HG03139 (cell line): Measurements from ENCODE around the gene KRT85.

Experiments
- ATAC-seq: cut with Tn5 transposase; IDR thresholded peaks from one replicate; pipeline ENCODE4 v1.9.1; 2021; ENCODE audit not compliant: unreplicated experiment

The KRT85 gene

DNA sequence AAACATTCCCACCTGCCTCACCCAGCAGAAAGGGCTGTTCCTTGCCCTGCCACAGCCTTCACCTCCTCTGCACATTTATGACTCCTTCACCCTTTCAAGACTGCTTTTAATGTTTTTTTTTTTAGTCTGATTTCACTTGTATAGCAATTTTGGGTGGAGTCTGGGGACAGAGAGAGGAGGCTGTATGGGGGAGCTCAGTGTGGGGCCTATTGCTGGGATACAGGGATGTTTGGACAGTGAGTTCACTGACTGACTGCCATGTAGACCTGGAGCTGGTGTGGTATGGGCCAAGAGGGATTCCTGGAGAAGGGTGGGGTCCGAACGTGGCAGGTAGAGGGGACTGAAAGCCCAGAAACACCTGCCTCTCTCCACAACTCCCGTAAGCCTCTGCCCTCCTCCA, 1.9 kb upstream of the KRT85 start:
- no peak for ATAC-seq

DNA sequence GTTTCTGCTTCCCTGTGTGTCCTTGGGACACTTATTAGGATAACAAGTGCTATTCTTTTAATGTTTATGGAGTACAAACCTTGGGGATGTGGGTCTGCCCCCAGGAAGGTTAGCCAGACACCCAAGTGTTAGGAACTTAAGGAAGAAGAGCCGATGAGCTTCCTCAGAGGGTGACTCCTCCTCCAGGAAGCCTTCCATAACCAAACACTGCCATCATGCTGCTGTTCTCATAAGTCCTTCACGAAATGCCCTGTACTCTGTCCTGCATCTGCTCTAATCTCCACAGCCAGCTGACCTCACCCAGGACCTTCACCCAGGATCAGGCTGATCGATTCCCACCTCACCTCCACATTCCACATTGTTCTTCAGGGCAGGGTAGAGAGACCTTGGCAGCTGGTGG, 1.2 kb upstream of the KRT85 start:
- ATAC-seq: no peak

DNA sequence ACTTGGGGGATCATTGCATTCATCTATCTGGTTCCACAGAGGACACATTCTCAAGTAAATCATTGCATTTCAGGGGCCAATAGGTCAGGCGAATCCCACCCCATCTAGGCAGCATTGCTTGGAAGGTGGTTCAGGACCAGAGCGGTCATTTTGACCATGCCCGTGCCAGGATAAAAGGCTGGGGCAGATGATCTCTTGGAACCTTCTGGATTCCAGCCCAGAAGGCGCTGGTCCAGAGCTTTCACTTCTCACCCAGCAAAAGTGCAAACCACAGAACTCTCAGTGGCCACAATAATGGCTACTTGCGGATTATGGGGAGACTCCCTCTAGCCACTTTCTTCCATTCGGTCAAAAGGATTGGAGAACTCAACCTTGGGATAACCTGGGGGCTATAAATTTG, 595 bp upstream of the KRT85 start:
- ATAC-seq: no peak

DNA sequence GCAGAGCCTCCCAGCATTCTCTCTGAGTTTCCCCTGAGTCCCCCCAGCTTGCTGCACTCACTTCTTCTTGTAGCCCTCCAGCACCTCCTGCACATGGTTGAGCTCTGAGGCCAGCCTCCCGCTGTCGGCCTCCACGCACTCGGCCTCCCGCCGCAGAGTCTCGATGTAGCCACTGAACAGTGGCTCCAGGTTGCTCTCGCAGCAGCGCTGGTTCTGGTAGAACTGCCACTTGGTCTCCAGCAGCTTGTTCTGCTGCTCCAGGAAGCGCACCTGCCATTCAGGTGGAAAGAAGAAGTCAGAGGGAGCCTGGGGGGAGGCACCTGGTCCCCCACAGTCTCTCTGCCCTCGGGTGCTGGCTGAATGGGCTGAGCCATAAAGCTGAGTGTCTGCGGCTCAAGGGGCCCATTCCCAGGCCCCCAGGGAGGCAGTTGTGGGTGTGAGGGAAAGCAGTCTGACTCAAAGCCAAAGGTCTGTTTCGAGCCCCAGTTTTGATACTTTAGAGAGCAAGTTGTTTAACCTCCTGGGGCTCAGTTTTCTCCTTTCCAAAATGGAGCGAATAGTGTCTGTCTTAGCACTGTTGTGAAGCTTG, 2.3 kb downstream of the KRT85 start:
- ATAC-seq: no peak

DNA sequence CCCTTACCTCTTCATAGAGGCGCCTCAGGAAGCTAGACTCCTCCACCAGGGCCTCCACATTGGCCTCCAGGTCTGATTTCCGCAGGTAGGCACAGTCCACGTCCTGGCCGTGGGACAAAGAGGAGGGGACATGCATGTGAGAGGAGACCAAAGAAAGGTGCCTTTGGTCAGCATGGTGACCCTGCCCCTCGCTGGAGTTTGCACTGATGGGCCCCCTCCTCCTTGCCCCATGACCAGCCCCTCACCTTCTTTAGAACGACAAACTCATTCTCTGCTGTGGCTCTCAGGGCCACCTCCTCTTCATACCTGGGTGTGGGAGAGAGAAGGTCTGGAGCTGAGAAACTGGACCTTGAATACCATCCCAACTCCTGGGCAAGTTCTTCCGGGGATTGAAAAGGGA, 3.2 kb downstream of the KRT85 start:
- ATAC-seq: no peak

DNA sequence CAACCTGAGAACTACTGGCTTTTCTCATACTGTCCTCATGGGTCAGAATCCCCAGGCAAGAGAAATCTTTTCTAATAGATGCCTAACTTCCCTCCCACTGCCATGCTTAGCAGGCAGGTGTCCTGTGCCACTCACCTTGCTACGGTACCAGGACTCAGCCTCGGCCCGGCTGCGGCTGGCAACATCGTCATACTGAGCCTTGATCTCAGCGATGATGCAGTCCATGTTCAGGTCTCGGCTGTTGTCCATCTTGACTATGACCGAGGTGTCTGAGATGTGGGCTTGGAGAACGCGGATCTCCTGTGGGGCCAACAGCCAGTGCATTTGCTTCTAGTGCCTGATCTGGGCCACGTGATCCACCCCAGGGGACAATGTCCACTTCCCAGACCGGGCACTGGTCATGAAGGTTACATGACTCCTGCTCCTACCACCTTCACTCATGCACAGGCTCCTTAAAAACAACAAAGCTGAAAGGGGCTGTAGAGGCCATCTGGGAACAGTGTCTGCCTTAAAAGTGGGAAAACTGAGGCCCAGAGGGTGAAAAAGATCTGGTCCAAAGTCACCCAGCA, 4.1 kb downstream of the KRT85 start:
- ATAC-seq: no peak

DNA sequence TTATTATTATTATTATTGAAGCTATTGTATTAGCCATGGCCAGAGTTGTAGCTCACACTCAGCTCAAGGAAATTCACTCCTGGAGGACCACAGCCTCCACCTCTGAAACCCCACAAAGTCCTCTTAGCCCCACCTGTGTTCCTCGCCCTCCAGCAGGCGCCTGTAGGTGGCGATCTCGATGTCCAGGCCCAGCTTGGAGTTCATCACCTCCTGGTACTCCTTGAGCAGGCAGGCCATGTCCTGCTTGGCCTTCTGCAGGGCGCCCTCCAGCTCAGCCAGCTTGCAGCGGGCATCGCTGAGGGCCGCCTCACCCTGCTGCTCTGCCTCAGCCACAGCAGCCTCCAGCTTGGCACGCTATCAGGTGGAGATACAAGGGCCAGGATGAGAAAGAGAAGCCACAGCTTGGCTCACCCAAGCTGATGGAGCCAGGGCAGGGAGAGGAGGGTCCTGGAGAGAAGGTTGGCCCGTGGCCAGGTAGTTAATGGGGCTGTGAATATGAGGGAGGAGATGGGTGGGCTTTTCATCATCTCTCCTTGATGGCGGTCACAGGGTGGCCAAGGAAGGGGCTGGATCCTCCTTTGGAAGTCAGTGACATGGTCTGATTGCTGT, 5.1 kb downstream of the KRT85 start:
- ATAC-seq: no peak

DNA sequence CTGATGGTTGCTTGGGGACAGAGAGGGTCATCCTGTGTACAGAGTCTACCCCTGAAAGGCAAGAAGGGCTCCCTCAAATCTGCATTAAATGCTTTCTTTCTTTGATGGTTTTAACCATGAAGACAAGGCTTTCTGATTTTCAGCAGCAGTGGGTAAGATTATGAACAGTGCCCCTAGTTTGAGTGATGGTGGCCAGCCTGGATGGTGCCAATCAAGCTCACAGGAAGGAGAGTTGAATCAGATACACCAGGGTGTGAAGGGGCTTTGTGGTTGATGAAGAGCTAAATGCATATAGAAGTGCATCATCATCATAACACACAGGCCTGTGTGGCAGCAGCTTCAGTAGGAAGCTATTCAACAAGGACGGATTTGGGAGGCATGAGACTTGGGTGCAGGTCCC, 5.7 kb downstream of the KRT85 start:
- ATAC-seq: no peak

DNA sequence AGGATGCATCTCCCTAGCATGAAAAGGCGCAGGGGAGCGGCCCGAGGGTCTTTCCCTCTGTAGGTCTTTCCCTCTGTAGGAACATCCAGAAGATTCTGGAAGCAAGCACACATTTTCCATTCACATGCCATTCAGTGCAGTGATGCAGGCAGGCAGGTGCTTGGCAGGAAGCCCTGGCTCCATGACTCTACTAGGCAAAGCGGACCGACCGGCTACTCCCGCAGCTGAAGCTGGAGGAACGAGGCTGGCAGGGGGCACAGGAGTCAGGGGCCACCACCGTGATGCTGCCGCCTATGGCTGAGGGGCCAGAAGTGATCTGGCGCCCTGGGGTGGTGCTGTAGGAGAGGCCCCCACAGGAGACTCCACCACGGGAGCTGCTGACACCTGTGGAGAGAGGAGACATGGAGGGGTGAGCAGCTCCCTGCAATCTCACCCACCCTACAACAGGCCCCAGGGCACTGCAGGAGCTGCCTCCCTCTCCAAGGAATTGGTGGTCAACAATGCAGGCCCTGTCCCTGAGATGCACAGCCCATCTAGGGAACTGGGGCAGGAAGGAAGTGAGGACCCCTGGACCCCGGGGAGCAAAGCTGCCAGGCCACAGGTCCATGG, 6.5 kb downstream of the KRT85 start:
- no peak for ATAC-seq

DNA sequence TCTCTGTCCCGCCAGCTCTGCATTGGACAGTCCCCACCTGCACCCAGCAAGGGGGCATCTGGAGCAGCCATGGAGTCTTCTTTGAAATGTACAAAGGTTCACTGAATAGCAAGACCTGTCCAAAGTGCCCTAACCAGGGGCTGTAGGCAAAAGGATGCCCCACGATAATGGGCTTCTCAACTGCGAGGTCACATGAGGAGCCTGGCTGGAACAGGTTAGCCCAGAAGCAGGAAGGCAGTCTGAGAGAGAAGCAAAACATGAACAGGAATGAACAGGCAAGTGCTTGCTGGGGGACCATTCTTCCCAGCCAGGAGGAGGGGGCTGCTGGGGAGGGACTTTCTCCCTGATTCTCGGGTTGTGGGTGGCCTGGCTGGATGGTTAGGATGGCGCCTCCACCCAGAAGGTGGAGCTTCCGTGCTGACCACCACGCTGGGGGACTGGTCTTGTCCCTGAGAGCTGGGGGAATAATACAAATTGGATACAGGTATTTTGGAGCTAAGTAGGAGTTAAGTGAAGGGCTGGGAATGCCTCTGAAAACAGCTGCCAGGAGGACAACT, 7.1 kb downstream of the KRT85 start:
- no peak for ATAC-seq

DNA sequence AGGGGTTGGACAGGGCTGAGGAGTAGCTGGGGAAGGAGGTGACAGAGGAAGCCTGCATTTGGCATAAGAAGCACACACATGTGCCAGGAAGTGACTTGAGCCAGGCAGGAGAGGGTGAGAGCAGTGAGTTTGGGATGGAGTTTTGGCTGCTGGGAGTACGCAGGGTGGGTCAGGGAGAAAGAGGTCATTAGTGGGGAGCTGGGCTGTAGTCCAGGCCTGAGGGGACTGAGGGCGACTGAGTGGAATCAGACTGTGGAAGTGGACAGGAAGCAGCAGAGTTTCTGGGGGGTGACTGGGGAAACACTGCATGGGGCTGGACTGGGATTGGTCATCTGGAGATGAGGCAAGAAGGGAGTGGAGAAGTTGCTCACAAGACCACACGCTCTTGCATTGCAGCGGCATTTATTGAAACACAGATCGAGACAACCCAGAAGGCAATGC, 7.6 kb downstream of the KRT85 start:
- no peak for ATAC-seq

DNA sequence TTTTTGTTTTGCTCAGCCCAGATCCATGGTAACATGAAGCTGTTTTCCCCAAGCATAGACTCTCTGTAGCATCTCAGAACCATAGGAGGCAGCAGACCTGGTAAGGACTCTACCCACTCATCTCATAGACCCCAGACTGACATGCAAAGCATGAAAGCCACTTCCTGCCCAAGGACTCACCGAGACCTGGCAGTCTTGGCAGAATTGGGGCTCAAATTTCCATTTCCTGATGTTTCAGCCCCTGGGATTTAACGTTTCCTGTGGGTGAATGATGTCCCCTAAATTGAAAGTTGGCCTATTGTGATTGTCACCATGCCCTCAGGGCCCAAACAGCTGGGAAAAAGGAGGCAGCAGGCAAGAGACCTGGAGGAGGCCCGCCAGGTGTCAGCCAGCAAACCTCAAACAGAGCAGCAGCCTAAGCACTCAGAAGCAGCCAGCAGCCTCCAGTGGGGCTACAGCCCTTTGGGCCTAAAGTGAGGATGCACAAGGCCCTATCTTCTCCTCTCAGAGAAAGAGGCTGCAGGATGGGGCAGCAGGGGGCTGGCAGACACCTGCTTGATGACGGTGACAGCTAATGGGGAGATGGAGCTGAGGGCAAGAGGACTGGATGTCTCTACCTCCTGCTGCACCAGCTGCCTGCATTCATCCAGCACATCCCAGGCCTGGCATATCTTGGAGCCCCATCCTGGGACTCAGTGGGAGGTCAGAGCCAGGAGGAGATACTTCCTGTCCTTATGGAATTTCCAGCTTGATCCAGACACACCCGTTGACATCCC, 8.5 kb downstream of the KRT85 start:
- peak; percentile 88 for ATAC-seq

DNA sequence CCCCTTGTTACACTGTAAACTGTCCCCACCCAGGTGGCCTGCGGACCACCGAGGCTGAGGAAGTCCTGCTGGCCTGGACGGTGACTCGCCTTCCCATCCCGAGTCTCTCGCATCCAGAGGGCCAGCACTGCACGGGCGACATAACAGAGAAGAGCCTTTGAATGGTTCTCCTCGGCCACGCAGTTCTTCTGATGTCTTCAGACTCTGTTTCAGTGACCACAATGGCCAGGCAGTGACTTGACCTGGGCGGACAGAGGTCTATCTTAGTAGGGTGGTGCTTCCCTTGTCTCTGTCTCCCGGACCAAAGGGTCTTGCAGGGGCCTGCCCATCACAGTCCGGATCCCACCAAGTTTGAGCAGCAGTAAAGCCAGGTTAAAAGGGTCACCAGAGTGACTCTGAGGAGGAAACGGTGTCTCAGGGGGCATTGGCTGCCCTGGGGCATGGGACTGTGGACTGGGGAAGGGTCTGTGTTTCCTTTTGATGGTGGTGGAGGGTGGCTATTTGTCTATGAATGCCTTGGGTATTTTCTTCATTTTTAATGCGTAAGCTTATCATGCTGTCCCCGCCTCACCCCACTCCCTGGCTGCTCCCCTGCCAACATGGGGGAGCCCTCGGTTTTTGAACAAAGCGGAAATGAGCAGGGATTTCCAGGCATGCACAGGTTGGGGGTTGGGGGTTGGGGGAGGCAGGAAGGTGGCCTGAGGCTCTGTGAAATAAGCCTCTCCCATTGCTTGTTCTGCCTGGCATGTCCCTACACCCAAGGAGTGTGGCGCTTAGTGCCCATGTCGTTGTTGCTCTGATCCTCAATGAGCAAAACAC, 10.3 kb downstream of the KRT85 start:
- no peak for ATAC-seq

DNA sequence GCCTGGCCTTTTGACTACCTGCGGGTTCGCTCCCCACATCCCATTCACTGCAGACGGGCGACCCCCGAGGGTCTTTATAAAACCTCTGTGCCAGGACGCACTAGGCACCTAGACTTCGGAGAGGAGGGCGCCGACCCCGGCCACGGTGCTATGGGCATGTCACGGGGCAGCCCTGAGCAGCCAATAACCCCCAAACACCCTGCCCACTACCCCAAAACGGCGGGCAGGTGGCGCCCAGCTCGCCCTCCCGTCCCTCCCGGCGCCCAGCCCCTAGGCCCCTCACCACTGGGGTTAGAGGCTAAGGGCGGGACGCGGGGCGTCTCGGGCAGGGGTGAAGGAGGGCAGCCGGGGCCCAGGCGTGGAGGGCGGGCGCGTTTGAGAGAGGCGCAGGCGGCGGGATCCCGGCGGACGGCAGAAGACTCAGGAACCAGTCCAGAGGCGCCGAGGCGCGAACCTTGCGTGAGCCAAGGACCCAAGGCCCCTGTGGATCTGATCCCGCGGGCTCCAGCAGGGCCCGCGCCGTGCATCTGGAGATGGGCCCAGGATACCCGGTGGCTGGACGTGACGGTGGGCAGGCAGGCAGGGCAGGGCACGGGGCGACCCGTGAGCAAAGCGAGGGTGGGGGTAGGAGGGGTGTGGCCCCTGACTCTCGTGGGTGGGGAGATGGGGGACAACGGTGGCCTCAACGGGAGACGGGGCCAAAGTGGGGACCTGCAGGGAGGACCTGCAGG, 11.1 kb downstream of the KRT85 start:
- ATAC-seq: no peak

DNA sequence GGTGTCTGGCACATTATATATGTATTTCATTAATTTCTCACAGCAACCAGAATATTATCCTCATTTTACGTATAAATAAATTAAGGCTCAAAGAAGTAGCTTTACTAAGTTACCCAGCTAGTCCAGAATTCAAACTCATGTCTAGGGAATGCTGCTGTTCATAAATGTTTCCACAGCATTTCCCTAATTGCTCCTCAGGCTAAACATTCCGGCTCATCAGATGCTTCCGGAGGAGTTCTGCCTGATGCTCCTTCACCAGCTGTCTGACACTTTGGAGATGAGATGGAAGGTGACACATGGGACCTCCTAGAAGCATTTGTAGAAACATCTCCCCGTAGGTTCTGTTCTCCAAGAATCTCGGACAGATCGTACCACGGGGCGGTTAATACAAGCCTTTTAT, 12.1 kb downstream of the KRT85 start:
- ATAC-seq: no peak

DNA sequence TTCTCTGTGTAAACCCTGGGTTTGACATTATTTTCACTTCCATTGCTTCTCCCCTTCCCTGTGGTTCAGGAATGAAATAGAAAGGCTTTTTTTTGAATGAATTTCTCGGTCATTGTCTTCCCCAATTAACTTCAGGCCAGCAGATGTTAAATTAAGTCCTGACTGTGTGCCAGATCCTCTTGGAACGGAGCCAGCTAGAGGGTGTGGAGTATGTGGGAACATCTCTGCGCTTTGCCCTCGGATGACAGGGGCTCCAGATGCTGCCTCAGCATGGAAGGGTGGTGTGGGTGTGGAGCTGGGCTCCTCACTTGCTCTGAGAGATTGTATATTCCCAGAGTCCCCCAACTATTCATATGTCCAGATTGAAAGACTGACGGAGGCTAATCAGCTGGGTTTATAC, 13.1 kb downstream of the KRT85 start:
- ATAC-seq: no peak

DNA sequence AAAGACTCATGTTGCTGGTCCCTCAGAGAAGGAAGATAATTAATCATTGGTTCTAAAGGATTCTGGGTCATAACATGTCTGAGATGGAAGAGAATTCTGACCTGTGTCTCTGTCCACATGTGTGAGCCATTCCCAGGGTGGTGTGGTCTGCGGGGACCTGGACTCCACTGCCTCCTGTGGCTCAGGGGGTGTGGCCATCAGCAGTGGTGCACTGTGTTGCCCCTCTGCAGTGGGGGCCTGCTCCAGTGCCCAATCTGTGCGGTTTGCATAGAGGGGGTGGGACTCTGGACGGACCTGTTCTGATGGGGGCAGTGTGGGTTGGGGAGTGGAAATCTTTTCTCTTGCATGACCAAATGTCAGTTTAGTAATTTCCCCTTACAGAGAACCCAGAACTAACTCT, 13.5 kb downstream of the KRT85 start:
- ATAC-seq: no peak

DNA sequence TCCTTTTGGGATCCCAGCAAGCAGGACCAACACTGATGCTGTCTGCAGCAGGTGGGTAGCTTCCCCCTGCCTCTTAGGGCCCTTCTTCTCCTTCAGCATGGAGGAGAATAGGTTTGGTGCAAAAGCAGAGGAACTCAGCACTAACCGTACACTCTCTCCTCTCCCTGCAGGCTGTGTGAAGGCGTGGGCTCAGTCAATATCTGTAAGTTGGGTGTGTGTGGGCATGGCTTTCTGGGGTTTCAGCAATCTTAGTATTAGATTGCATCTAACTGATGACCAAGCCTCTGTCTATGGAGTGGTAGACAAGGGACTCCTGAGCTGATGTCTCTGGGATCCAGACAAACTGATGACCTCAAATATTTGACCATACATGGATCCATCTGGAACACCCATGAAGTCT, 14.3 kb downstream of the KRT85 start:
- ATAC-seq: no peak

DNA sequence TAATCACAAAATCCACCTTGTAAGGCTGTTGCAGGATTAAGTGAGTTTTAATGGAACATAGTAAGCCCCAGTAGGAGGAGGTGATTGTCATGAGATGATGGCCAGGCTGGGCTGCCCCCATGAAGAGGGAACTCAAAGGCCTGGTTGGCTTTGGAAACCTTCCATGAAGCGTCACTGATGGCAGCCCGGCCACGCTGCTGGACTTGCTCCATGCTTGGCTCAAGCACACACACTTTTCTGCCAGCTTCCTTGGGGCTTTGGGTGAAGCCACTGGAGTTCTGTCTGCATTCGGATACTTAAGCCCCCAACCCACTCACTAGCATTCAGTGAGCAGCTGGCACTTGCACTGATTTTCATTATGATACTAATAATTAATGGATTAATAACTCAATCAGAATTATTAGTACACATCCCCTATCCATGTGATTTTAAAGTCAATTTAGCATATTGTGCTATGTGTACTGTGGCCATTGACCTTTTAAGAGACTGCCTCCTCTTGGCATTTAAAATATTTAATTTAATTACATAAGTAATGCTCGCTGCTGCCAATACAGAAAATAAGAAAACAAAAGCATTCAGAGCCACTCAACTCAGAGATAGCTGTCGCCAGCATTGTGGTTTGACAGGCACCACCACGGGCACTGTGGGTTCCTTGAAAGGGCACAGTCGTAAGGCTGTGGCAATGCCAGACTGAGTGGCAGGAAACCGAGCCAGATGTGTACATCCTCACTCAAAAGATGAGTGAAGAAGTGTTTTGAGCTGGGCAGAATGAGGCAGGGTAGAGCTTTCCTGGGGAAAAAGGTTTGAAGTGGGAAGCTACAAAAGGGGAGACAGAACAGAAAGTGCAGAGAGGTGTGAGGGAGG, 15.9 kb downstream of the KRT85 start:
- no peak for ATAC-seq
